Naive B cell (primary cell): ENCODE data around the gene NXPH4. TPM values are rescaled to one million over a fixed set of nuclear protein-coding genes. Genes with fewer than 3 reads are reported as not detected.

Experiments
- ATAC-seq, 2 donors: fragments of 150-1000 bp; cut with Tn5 transposase; 2 replicates each; pipeline ENCODE4 v1.10.0; 2021; ENCODE audit warnings: low read depth in 2 of 2, mild to moderate bottlenecking in 2 of 2, moderate library complexity in 2 of 2
- DNase-seq: peaks from one replicate; pipeline ENCODE4 v3.0.0; 2022
- H3K27ac Mint-ChIP-seq, 6 donors: one replicate each; pipeline ENCODE4 v1.8.0; 2020 to 2022; ENCODE audit warnings: mild to moderate bottlenecking in 6 of 6, mixed read lengths in 6 of 6, moderate library complexity in 5 of 6, inconsistent platforms in 2 of 6
- H3K27me3 Mint-ChIP-seq, 3 donors: one replicate each; pipeline ENCODE4 v1.8.0; 2021 to 2022; ENCODE audit warnings: mixed read lengths in 3 of 3, mild to moderate bottlenecking in 1 of 3
- H3K36me3 Mint-ChIP-seq, 2 donors: one replicate each; pipeline ENCODE4 v1.8.0; 2020 to 2022; ENCODE audit warnings: mixed read lengths in 2 of 2, inconsistent platforms in 1 of 2, mild to moderate bottlenecking in 1 of 2
- H3K4me1 Mint-ChIP-seq, 3 donors: one replicate each; pipeline ENCODE4 v1.8.0; 2020 to 2022; ENCODE audit warnings: mixed read lengths in 3 of 3, inconsistent platforms in 1 of 3, mild to moderate bottlenecking in 1 of 3, moderate library complexity in 1 of 3
- H3K4me3 Mint-ChIP-seq, 8 donors: one replicate each; pipeline ENCODE4 v1.8.0; 2020 to 2022; ENCODE audit warnings: mild to moderate bottlenecking in 8 of 8, mixed read lengths in 8 of 8, moderate library complexity in 8 of 8, inconsistent platforms in 2 of 8
- H3K9me3 Mint-ChIP-seq, 7 donors: one replicate each; pipeline ENCODE4 v1.8.0; 2020 to 2022; ENCODE audit warnings: mixed read lengths in 7 of 7, mild to moderate bottlenecking in 5 of 7, inconsistent platforms in 2 of 7, moderate library complexity in 1 of 7
- polyA plus RNA-seq, 6 donors: library from polyadenylated mRNA; unstranded; fragments of 300-500 nt; fragmentation: Illumina TruSeq; gene quantifications; one replicate each; pipeline ENCODE4 v1.2.3, GENCODE V29; 2021; ENCODE audit warnings: low read depth in 6 of 6

NXPH4 gene
- polyA plus RNA-seq, 6 donors from 2014 or later, result 1.2 to 4.9 (median 2.8) TPM

- ATAC-seq (no peak), DNase-seq (no peak)
- H3K4me3 Mint-ChIP-seq, result peak overlapping the region in 1 of 8 donors; percentile 6
- H3K27me3 Mint-ChIP-seq, result peaks cover 18 to 30% (median 30%) of the 10 kb centered on the region in 3 donors
- H3K4me1 Mint-ChIP-seq, result peaks cover 32 to 36% (median 32%) of the 10 kb centered on the region in 3 donors
- no peak overlapping the region for H3K27ac Mint-ChIP-seq
- H3K36me3 Mint-ChIP-seq, result no peaks in the 10 kb centered on the region
- H3K9me3 Mint-ChIP-seq, result no peaks in the 10 kb centered on the region
Observed at GRCh38 chr12:57211791-57212700, 4.5 kb upstream of the NXPH4 start.

- H3K9me3 Mint-ChIP-seq, result no peaks in the 10 kb centered on the region
- ATAC-seq (no peak), DNase-seq (no peak)
- no peak overlapping the region for H3K27ac Mint-ChIP-seq
- H3K36me3 Mint-ChIP-seq, result no peaks in the 10 kb centered on the region
- H3K27me3 Mint-ChIP-seq, result peaks cover 18 to 36% (median 36%) of the 10 kb centered on the region in 3 donors
- peak overlapping the region in 2 of 8 donors; percentile 6 to 74 for H3K4me3 Mint-ChIP-seq
- H3K4me1 Mint-ChIP-seq, result peaks cover 37 to 42% (median 37%) of the 10 kb centered on the region in 3 donors
Observed at GRCh38 chr12:57212701-57213057, 3.9 kb upstream of the NXPH4 start.

GRCh38 chr12:57213058-57213715, 3.4 kb upstream of the NXPH4 start:
- Mint-ChIP-seq H3K4me3 (peak overlapping the region in 7 of 8 donors; percentile 1 to 80 (median 50)), H3K36me3 (no peaks in the 10 kb centered on the region), H3K27me3 (peaks cover 18 to 41% (median 39%) of the 10 kb centered on the region in 3 donors), H3K4me1 (peaks cover 42 to 47% (median 42%) of the 10 kb centered on the region in 3 donors), H3K27ac (peak overlapping the region in 4 of 6 donors; percentile 2 to 88 (median 38)), H3K9me3 (no peaks in the 10 kb centered on the region)
- peak; percentile 30 to 41 for ATAC-seq
- peak; percentile 80 for DNase-seq

- Mint-ChIP-seq H3K9me3 (no peaks in the 10 kb centered on the region), H3K36me3 (no peaks in the 10 kb centered on the region), H3K4me3 (peak overlapping the region in 7 of 8 donors; percentile 54 to 85 (median 79)), H3K4me1 (peaks cover 48 to 54% (median 49%) of the 10 kb centered on the region in 3 donors), H3K27ac (peak overlapping the region in 4 of 6 donors; percentile 61 to 92 (median 89)), H3K27me3 (peaks cover 24 to 46% (median 44%) of the 10 kb centered on the region in 3 donors)
- no peak for DNase-seq
- ATAC-seq, result no peak
Observed at GRCh38 chr12:57213763-57214397, 2.7 kb upstream of the NXPH4 start.

- peak overlapping the region in 4 of 6 donors; percentile 61 to 92 (median 89) for H3K27ac Mint-ChIP-seq
- peak overlapping the region; percentile 54 to 88 (median 78) for H3K4me3 Mint-ChIP-seq
- peaks cover 51 to 59% (median 54%) of the 10 kb centered on the region in 3 donors for H3K4me1 Mint-ChIP-seq
- H3K36me3 Mint-ChIP-seq, result no peaks in the 10 kb centered on the region
- H3K9me3 Mint-ChIP-seq, result no peaks in the 10 kb centered on the region
- peaks cover 25 to 51% (median 49%) of the 10 kb centered on the region in 3 donors for H3K27me3 Mint-ChIP-seq
- DNase-seq (peak; percentile 71), ATAC-seq (peak; percentile 29 to 44)
Observed at GRCh38 chr12:57214398-57214781, 2.2 kb upstream of the NXPH4 start.

- no peak for ATAC-seq
- Mint-ChIP-seq H3K27ac (peak overlapping the region; percentile 90 to 97 (median 94)), H3K4me3 (peak overlapping the region in 7 of 8 donors; percentile 54 to 93 (median 81)), H3K36me3 (no peaks in the 10 kb centered on the region), H3K4me1 (peaks cover 55 to 65% (median 59%) of the 10 kb centered on the region in 3 donors), H3K9me3 (no peaks in the 10 kb centered on the region), H3K27me3 (peaks cover 31 to 58% (median 56%) of the 10 kb centered on the region in 3 donors)
- no peak for DNase-seq
Observed at GRCh38 chr12:57215065-57215464, 1.5 kb upstream of the NXPH4 start.

GRCh38 chr12:57215668-57216013, 953 bp upstream of the NXPH4 start:
- Mint-ChIP-seq H3K4me3 (peak overlapping the region; percentile 54 to 93 (median 82)), H3K36me3 (peaks cover 0 to 2% of the 10 kb centered on the region in 2 donors), H3K4me1 (peaks cover 57 to 68% (median 62%) of the 10 kb centered on the region in 3 donors), H3K9me3 (no peaks in the 10 kb centered on the region), H3K27me3 (peaks cover 33 to 64% (median 60%) of the 10 kb centered on the region in 3 donors), H3K27ac (peak overlapping the region; percentile 84 to 97 (median 94))
- ATAC-seq, result peak; percentile 51 to 56
- DNase-seq, result peak; percentile 58

GRCh38 chr12:57216921-57217879, 606 bp downstream of the NXPH4 start:
- peak; percentile 35 for DNase-seq
- Mint-ChIP-seq H3K27me3 (peaks cover 45 to 79% (median 75%) of the 10 kb centered on the region in 3 donors), H3K4me3 (peak overlapping the region; percentile 70 to 94 (median 82)), H3K9me3 (no peaks in the 10 kb centered on the region), H3K27ac (peak overlapping the region in 5 of 6 donors; percentile 26 to 93 (median 75)), H3K4me1 (peaks cover 73 to 84% (median 75%) of the 10 kb centered on the region in 3 donors), H3K36me3 (peaks cover 0 to 17% of the 10 kb centered on the region in 2 donors)
- peak; percentile 6 to 13 for ATAC-seq

- H3K27me3 Mint-ChIP-seq, result peaks cover 52 to 84% (median 78%) of the 10 kb centered on the region in 3 donors
Observed at GRCh38 chr12:57218030-57218853, 1.6 kb downstream of the NXPH4 start.

GRCh38 chr12:57219205-57219992, 2.8 kb downstream of the NXPH4 start:
- H3K27me3 Mint-ChIP-seq, result peaks cover 52 to 87% (median 78%) of the 10 kb centered on the region in 3 donors
- no peaks in the 10 kb centered on the region for H3K9me3 Mint-ChIP-seq
- peaks cover 0 to 17% of the 10 kb centered on the region in 2 donors for H3K36me3 Mint-ChIP-seq
- peak overlapping the region; percentile 25 to 83 (median 56) for H3K4me3 Mint-ChIP-seq
- H3K4me1 Mint-ChIP-seq, result peaks cover 73 to 88% (median 76%) of the 10 kb centered on the region in 3 donors
- H3K27ac Mint-ChIP-seq, result peak overlapping the region in 2 of 6 donors; percentile 8 to 30
- ATAC-seq (no peak), DNase-seq (no peak)

More at GRCh38 chr12:57218030-57218853, 1.6 kb downstream of the NXPH4 start:
- Mint-ChIP-seq H3K9me3 (no peaks in the 10 kb centered on the region), H3K27ac (peak overlapping the region in 1 of 6 donors; percentile 75), H3K4me3 (peak overlapping the region in 7 of 8 donors; percentile 54 to 94 (median 82)), H3K36me3 (peaks cover 0 to 17% of the 10 kb centered on the region in 2 donors), H3K4me1 (peaks cover 79 to 88% (median 79%) of the 10 kb centered on the region in 3 donors)
- DNase-seq, result no peak
- no peak for ATAC-seq
